ENCODE measurements around the gene TAF6L. TPM values are rescaled to one million over a fixed set of nuclear protein-coding genes. Genes with fewer than 3 reads are reported as not detected.
A peak's percentile ranks its signal among the peaks of the same experiment; 100 is the strongest.

Gene TAF6L
- total and polyA plus RNA-seq, 9 of the 15 experiments (the other 6 are each of a cell fraction or from before 2014, with no cell fraction given), result 0.04 to 45.5 (median 20.8) TPM

DNA sequence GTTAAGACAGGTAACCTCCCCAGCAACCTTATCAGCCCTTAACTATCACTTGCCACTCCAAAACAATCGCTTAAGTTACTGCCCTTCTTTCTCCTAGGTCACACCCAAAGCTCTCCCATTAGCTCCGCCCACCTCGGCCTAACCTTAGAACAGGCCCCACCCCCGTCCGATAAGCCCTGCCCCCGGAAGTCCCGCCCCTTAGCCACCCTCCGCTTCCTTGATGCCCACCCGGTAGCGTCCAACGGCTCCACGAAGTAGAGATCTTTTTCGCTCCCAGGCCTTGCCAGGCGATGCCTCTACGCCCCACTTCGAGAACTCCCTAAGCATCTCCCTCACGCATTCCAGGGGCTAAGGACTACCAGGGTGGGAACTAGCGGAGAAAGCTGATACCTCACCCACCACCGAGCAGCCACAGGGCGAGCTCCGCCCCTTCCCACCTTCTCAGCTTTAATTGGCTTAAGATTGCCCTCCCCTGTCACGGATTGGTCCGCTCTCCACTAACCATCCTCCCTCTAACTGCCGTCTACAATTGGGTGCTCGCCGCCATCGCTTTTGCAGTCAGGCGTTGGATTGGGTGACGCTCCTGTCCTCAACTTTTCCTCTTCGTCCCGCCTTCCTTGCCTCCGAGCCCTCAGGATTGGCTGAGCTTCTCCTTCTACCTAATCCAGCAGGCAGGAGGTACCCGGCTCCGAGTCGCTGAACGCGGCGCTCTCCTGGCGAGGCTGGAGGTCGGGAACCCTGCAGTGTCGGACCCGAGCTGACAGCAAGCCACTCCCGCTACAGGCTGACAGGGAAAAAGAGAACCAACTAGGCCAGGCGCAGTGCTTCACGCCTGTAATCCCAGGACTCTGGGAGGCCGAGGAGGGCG is 17.2 kb upstream of the TAF6L start, which contains the start of gene ZBTB3:
Gene ZBTB3, minus strand, starts transcription at position 425 of the 868 bp plus-strand sequence. CDS start 496 bp downstream, outside the sequence.
- peak within 1 kb of the TSS; percentile 63 for H3K4me3 ChIP-seq
- H3K9ac ChIP-seq (ENCODE audit: insufficient read depth in 1 of 2, low read depth in 2 of 2, low read length in 2 of 2), result peak within 1 kb of the TSS; percentile 84 to 96
- H3K36me3 ChIP-seq (ENCODE audit: control insufficient read depth, insufficient read depth, low read length), result peaks cover 20% of the 10 kb centered on the region; the same call in 1 of the 3 replicates
- H3K27ac ChIP-seq (ENCODE audit: extremely low read depth, low read depth, low read length), result peak within 1 kb of the TSS; percentile 86
- no peaks in the 10 kb centered on the region for H3K27me3 ChIP-seq (ENCODE audit: control insufficient read depth in 2 of 2, insufficient read depth in 2 of 2, low read length in 2 of 2)
- ChIA-PET CTCF (ENCODE audit: low intra/inter-chr PET ratio) (interaction anchor here (0.7 kb wide), 1 partner anchor 41 kb away, joined by 3 read pairs; no protein-coding TSS in a partner anchor), POLR2A (interaction anchor here (0.6 to 2.7 kb wide), 35 partner anchors 8 to 1241 kb away, joined by 3 to 27 read pairs (median 5); partner anchors contain the start of genes BSCL2, C11orf98, CSKMT and GNG3)
- no TSS peak for BruUV-seq (replicated peaks)
- FAIRE-seq (peak; percentile 100), ATAC-seq (peak; percentile 98), DNase-seq (ENCODE audit: extremely low read depth in 1 of 4, low spot score in 3 of 4) (peak; percentile 95 to 99 (median 96))
- WGBS (ENCODE audit: insufficient coverage, low coverage, missing lambda C conversion rate), result under 1% methylated on average over 41 of the region's 47 CpGs
- H2AFZ ChIP-seq (ENCODE audit: low read depth, low read length), result peak within 1 kb of the TSS; percentile 98
- in situ Hi-C loops (cut with MboI) (no loop called here), intact Hi-C loops (cut with micrococcal nuclease) (no loop called here)
- H3K4me2 ChIP-seq (ENCODE audit: insufficient read depth, low read length), result peak within 1 kb of the TSS; percentile 94
- no peaks in the 10 kb centered on the region for H3K9me3 ChIP-seq (replicated peaks; ENCODE audit: control insufficient read depth, insufficient read depth, low read depth, low read length)
- H3K9me1 ChIP-seq (ENCODE audit: control insufficient read depth, insufficient read depth, low read length), result no peaks in the 10 kb centered on the region
- H3K79me2 ChIP-seq (ENCODE audit: control insufficient read depth, insufficient read depth, low read length), result peaks cover 22% of the 10 kb centered on the region
- H3K4me1 ChIP-seq (replicated peaks in 1 of 2; ENCODE audit: control insufficient read depth in 2 of 2, insufficient read depth in 2 of 2, low read length in 2 of 2), result peaks cover 14 to 28% of the 10 kb centered on the region in 2 experiments; a peak in 4 of 5 replicates
- no peaks in the 10 kb centered on the region for H4K20me1 ChIP-seq (replicated peaks; ENCODE audit: control insufficient read depth, insufficient read depth, low read length)
- 0 out of 2 replicates have a peak, but pooled peaks have one; percentile 39 for TF ChIP-seq ZEB2 (IDR thresholded peaks at IDR 0.05)
- TF ChIP-seq MLLT1 (IDR thresholded peaks at IDR 0.05), result peak in 1 of 2 experiments; percentile 96; a peak in 2 of 4 replicates
- TF ChIP-seq TCF7L2 (IDR thresholded peaks at IDR 0.05; ENCODE audit: low read depth, low read length), result no peak
- TF ChIP-seq PPARD (CRISPR knock-in tag; IDR thresholded peaks at IDR 0.05), result no peak
- TF ChIP-seq, protein P1, sequence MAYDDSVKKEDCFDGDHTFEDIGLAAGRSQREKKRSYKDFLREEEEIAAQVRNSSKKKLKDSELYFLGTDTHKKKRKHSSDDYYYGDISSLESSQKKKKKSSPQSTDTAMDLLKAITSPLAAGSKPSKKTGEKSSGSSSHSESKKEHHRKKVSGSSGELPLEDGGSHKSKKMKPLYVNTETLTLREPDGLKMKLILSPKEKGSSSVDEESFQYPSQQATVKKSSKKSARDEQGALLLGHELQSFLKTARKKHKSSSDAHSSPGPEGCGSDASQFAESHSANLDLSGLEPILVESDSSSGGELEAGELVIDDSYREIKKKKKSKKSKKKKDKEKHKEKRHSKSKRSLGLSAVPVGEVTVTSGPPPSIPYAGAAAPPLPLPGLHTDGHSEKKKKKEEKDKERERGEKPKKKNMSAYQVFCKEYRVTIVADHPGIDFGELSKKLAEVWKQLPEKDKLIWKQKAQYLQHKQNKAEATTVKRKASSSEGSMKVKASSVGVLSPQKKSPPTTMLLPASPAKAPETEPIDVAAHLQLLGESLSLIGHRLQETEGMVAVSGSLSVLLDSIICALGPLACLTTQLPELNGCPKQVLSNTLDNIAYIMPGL (CRISPR knock-in tag; IDR thresholded peaks at IDR 0.05), result peak; percentile 67; the same call in 1 of the 2 replicates
- peak; percentile 96 for TF ChIP-seq GABPA (tag; conservative IDR thresholded peaks at IDR 0.05; ENCODE audit: low read depth)
- peak; percentile 85 for TF ChIP-seq C11orf30 (IDR thresholded peaks at IDR 0.05; ENCODE audit: low read depth)
- TF ChIP-seq TAF1 (IDR thresholded peaks at IDR 0.05; ENCODE audit: control insufficient read depth, extremely low read depth, insufficient read depth, low read length, severe bottlenecking), result peak; percentile 36
- peak; percentile 84 for TF ChIP-seq PHF20 (IDR thresholded peaks at IDR 0.05; ENCODE audit: partially characterized antibody)
- TF ChIP-seq SUPT5H (IDR thresholded peaks at IDR 0.05), result peak; percentile 99
- TF ChIP-seq TFAP4 (CRISPR knock-in tag; IDR thresholded peaks at IDR 0.05; ENCODE audit: borderline replicate concordance), result peak; percentile 77
- 0 out of 2 replicates have a peak, but pooled peaks have one; percentile 53 for TF ChIP-seq ZNF41 (CRISPR knock-in tag; conservative IDR thresholded peaks at IDR 0.05)
- no peak for TF ChIP-seq BRF1 (IDR thresholded peaks at IDR 0.05; ENCODE audit: borderline replicate concordance, extremely low read depth, insufficient read length)
- peak; percentile 93; the same call in 1 of the 2 replicates for TF ChIP-seq PHF8 (IDR thresholded peaks at IDR 0.05; ENCODE audit: borderline replicate concordance, low read length)
